Measurements from ENCODE around the gene SLC30A2. TPM values are rescaled to one million over a fixed set of nuclear protein-coding genes. Genes with fewer than 3 reads are reported as not detected.
A peak's percentile ranks its signal among the peaks of the same experiment; 100 is the strongest.

The SLC30A2 gene
- total RNA-seq, 1 experiment from 2014 or later = 3.0 TPM

DNA sequence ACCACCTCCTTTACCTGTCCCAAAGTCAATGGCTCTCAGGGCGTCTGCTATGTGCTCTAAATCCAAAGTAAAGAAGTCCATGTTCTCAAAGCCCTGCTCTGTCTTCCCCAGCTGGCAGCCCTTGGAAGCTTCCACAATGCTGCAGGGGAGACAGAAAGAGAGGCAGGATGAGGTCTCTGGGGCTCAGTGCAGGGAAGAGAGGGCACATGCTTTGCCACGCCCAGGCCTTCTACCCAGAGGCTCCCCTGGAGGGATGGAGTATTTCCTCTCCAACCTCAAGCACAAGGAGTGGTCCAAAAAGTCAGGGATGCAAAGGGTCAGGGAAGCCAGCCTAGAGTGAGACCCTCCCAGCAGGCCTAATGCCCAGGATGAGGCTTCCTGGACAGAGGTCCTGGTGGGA lies 11.3 kb upstream of the SLC30A2 start:
- intact Hi-C loops (cut with micrococcal nuclease; ENCODE audit: unreplicated experiment) = no loop called here
- no peak for DNase-seq
- Mint-ChIP-seq H3K27me3 (ENCODE audit: insufficient read depth, unreplicated experiment) (no peaks in the 10 kb centered on the region), H3K4me3 (ENCODE audit: unreplicated experiment) (no peak overlapping the region), H3K4me1 (ENCODE audit: low read depth, unreplicated experiment) (peaks cover 13% of the 10 kb centered on the region), H3K27ac (ENCODE audit: unreplicated experiment) (no peak overlapping the region), H3K9me3 (ENCODE audit: unreplicated experiment) (no peaks in the 10 kb centered on the region), H3K36me3 (ENCODE audit: insufficient read depth, unreplicated experiment) (no peaks in the 10 kb centered on the region)
- Histone ChIP-seq H3K27me3 (replicated peaks; ENCODE audit: control insufficient read depth, insufficient read depth, low read length) (no peaks in the 10 kb centered on the region), H3K4me1 (peaks cover 12% of the 10 kb centered on the region), H3K4me3 (ENCODE audit: low read depth, low read length) (no peak overlapping the region), H3K36me3 (ENCODE audit: control insufficient read depth, insufficient read depth, low read length) (no peaks in the 10 kb centered on the region), H3K9me3 (no peaks in the 10 kb centered on the region)
- ChIA-PET POLR2A (no interaction called here), CTCF (no interaction called here)
- no TSS peak for BruUV-seq (replicated peaks)
- TF ChIP-seq, protein P1, sequence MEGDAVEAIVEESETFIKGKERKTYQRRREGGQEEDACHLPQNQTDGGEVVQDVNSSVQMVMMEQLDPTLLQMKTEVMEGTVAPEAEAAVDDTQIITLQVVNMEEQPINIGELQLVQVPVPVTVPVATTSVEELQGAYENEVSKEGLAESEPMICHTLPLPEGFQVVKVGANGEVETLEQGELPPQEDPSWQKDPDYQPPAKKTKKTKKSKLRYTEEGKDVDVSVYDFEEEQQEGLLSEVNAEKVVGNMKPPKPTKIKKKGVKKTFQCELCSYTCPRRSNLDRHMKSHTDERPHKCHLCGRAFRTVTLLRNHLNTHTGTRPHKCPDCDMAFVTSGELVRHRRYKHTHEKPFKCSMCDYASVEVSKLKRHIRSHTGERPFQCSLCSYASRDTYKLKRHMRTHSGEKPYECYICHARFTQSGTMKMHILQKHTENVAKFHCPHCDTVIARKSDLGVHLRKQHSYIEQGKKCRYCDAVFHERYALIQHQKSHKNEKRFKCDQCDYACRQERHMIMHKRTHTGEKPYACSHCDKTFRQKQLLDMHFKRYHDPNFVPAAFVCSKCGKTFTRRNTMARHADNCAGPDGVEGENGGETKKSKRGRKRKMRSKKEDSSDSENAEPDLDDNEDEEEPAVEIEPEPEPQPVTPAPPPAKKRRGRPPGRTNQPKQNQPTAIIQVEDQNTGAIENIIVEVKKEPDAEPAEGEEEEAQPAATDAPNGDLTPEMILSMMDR (IDR thresholded peaks at IDR 0.05; ENCODE audit: insufficient read depth in 1 of 2, low read depth in 1 of 2, low read length in 1 of 2, severe bottlenecking in 1 of 2, unreplicated experiment in 1 of 2) = no peak

DNA sequence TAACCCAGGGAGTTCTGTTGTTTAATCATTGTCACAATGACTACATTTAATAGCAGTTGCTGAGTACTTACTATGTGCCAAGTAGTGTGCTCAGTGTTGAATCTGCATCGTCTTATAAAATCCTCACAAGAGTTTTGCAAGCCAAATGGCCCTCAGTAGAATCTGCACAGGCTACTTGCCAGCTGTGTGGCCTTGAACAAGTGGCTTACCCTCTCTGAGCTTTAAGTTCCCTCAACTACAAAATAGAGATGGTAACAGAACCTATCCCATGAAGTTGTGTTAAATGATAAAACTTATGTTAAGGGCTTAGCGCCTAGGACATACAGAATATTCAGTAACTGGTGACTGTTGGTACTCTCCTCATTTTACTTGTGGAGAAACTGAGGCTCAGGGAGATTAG lies 9.1 kb upstream of the SLC30A2 start:
- Mint-ChIP-seq H3K9me3 (ENCODE audit: unreplicated experiment) (no peaks in the 10 kb centered on the region), H3K27me3 (ENCODE audit: insufficient read depth, unreplicated experiment) (no peaks in the 10 kb centered on the region), H3K4me1 (ENCODE audit: low read depth, unreplicated experiment) (peaks cover 16% of the 10 kb centered on the region), H3K27ac (ENCODE audit: unreplicated experiment) (no peak overlapping the region), H3K4me3 (ENCODE audit: unreplicated experiment) (no peak overlapping the region), H3K36me3 (ENCODE audit: insufficient read depth, unreplicated experiment) (no peaks in the 10 kb centered on the region)
- Histone ChIP-seq H3K4me3 (ENCODE audit: low read depth, low read length) (no peak overlapping the region), H3K36me3 (ENCODE audit: control insufficient read depth, insufficient read depth, low read length) (no peaks in the 10 kb centered on the region), H3K9me3 (no peaks in the 10 kb centered on the region), H3K4me1 (peaks cover 16% of the 10 kb centered on the region), H3K27me3 (replicated peaks; ENCODE audit: control insufficient read depth, insufficient read depth, low read length) (no peaks in the 10 kb centered on the region)
- no peak for DNase-seq
- ChIA-PET CTCF (no interaction called here), POLR2A (no interaction called here)
- intact Hi-C loops (cut with micrococcal nuclease; ENCODE audit: unreplicated experiment) = no loop called here
- BruUV-seq (replicated peaks) = no TSS peak
- TF ChIP-seq, protein P1 (IDR thresholded peaks at IDR 0.05; ENCODE audit: insufficient read depth in 1 of 2, low read depth in 1 of 2, low read length in 1 of 2, severe bottlenecking in 1 of 2, unreplicated experiment in 1 of 2) = no peak

DNA sequence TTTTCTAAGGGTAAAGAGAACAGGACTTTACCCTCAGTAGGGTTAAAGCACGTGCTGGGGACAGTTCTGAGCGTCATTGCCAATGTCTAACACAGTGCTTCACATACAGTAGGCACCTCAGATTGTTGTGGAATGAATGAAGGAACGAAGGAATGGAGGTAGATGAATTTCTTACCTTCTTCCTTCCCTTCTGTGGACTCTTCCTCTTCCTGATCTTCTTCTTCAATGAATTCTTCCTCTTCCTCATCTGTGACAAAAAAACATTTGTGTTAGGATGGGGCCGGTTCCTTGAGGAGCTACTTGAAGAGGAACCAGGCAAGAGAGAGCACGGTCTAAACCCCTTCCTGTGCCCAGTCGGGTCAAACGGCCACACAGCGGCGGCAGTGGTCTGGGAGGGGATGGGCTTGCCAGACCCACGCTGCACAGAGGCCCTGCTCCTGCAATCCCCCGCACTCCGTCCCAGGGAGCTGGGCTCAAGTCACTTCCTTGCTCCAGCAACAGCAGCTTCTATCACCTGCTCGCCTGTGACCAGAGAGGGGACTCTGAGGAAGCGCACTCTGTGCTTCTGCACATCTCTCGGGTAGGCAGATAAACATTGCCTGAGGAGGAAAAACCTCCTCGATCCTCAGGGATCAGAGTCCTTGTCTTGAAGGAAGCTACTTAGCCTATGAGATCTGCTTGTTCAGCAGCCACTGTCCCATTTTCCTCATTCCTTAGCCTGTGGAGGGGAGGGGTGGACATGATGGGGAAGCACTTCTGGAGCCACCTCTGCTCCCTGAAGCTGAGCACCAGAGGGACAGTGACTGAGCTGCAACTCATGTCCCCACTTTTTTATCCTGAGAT lies 8.0 kb upstream of the SLC30A2 start:
- no peak overlapping the region for H3K4me3 Mint-ChIP-seq (ENCODE audit: unreplicated experiment)
- TF ChIP-seq, protein P1 (IDR thresholded peaks at IDR 0.05; ENCODE audit: insufficient read depth in 1 of 2, low read depth in 1 of 2, low read length in 1 of 2, severe bottlenecking in 1 of 2, unreplicated experiment in 1 of 2) = no peak
- H3K36me3 Mint-ChIP-seq (ENCODE audit: insufficient read depth, unreplicated experiment) = no peaks in the 10 kb centered on the region
- CTCF ChIA-PET = interaction anchor here (0.6 to 1.0 kb wide), 3 partner anchors 10 to 136 kb away, joined by 3 to 4 read pairs (median 4); no protein-coding TSS in a partner anchor
- no peaks in the 10 kb centered on the region for H3K36me3 ChIP-seq (ENCODE audit: control insufficient read depth, insufficient read depth, low read length)
- no peaks in the 10 kb centered on the region for H3K27me3 Mint-ChIP-seq (ENCODE audit: insufficient read depth, unreplicated experiment)
- peak in 1 of 2 experiments; percentile 54 for DNase-seq
- peaks cover 20% of the 10 kb centered on the region for H3K4me1 Mint-ChIP-seq (ENCODE audit: low read depth, unreplicated experiment)
- no peaks in the 10 kb centered on the region for H3K9me3 Mint-ChIP-seq (ENCODE audit: unreplicated experiment)
- POLR2A ChIA-PET = no interaction called here
- no peaks in the 10 kb centered on the region for H3K27me3 ChIP-seq (replicated peaks; ENCODE audit: control insufficient read depth, insufficient read depth, low read length)
- peaks cover 22% of the 10 kb centered on the region for H3K4me1 ChIP-seq
- H3K27ac Mint-ChIP-seq (ENCODE audit: unreplicated experiment) = no peak overlapping the region
- no TSS peak for BruUV-seq (replicated peaks)
- intact Hi-C loops (cut with micrococcal nuclease; ENCODE audit: unreplicated experiment) = no loop called here
- no peaks in the 10 kb centered on the region for H3K9me3 ChIP-seq
- no peak overlapping the region for H3K4me3 ChIP-seq (ENCODE audit: low read depth, low read length)

Measured in Caco-2 (cell line).